Measurements from ENCODE around the gene FAM89A. TPM values are rescaled to one million over a fixed set of nuclear protein-coding genes. Genes with fewer than 3 reads are reported as not detected.

Gene FAM89A
- total and polyA plus RNA-seq, 2 of the 8 experiments (the other 6 are each of a cell fraction or from before 2014, with no cell fraction given), result 2.1 to 2.2 TPM

DNA sequence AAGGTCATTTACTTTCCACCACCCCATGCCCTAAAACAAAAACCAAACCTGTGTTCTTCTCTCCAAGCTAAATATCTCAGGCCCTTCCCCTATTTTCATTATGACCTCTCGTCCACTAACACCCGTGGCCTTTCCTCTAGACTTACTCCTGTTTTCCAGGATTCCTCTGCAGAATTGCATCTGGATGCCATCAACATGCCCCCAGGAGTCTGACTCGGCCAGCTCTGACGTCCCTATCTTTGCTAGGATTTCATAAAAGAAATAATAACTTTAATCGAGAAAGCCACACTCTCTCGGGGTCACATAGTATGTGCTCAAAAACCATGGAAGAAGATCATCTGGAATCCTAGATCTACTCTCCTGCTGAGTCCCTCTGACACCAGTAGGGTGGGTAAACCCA is 13.5 kb downstream of the FAM89A start:
- WGBS, 2 experiments (ENCODE audit: extremely low coverage in 1 of 2, insufficient coverage in 1 of 2, insufficient read length in 1 of 2, insufficient replicate concordance in 2 of 2, low coverage in 1 of 2, low lambda C conversion rate in 2 of 2, missing lambda C conversion rate in 1 of 2), result 89% methylated on average over 6 of the region's 6 CpGs; no CpG with 5 or more reads in 1 of the 2 experiments
- no peak overlapping the region for H2BK120ac ChIP-seq (replicated peaks; ENCODE audit: low read depth, low read length)
- no peak overlapping the region for H4K91ac ChIP-seq (replicated peaks; ENCODE audit: insufficient read length, low read length)
- H3K14ac ChIP-seq (ENCODE audit: insufficient read length), result no peak overlapping the region
- no peak overlapping the region for H3K4me2 ChIP-seq (ENCODE audit: insufficient read depth in 1 of 2, low read depth in 2 of 2, low read length in 2 of 2)
- H3K27me3 ChIP-seq (replicated peaks in 1 of 4; ENCODE audit: control insufficient read depth in 3 of 4, extremely low read depth in 1 of 4, insufficient read depth in 3 of 4, low read length in 3 of 4), result no peaks in the 10 kb centered on the region; a peak in 3 of 7 replicates
- no peak overlapping the region for H3K9ac ChIP-seq (replicated peaks in 1 of 4; ENCODE audit: extremely low read depth in 1 of 4, low read depth in 3 of 4, low read length in 3 of 4)
- H3K27ac ChIP-seq (ENCODE audit: low read depth, low read length), result no peak overlapping the region
- POLR2A ChIA-PET (ENCODE audit: partially characterized antibody), result no interaction called here
- no peak overlapping the region for H4K8ac ChIP-seq (ENCODE audit: extremely low read depth, insufficient read depth, low read length)
- no peaks in the 10 kb centered on the region; the same call in 1 of the 2 replicates for H3K23me2 ChIP-seq (ENCODE audit: low read depth, low read length)
- H3K79me1 ChIP-seq (ENCODE audit: low read depth, low read length), result no peaks in the 10 kb centered on the region
- no peak overlapping the region for H2BK15ac ChIP-seq (ENCODE audit: low read length)
- H2BK20ac ChIP-seq (ENCODE audit: low read length), result no peak overlapping the region
- H3K18ac ChIP-seq (ENCODE audit: extremely low read depth, low read length), result no peak overlapping the region
- no peaks in the 10 kb centered on the region for H3K4me1 ChIP-seq (replicated peaks in 1 of 4; ENCODE audit: control insufficient read depth in 3 of 4, insufficient read depth in 4 of 4, low read length in 3 of 4)
- H3K36me3 ChIP-seq (ENCODE audit: control insufficient read depth in 2 of 4, insufficient read depth in 4 of 4, low read length in 3 of 4), result no peaks in the 10 kb centered on the region
- no peak overlapping the region for H2AK5ac ChIP-seq (ENCODE audit: low read depth, low read length)
- no peak for DNase-seq (ENCODE audit: low read depth in 1 of 2, low spot score in 2 of 2)
- no peak overlapping the region for H3K4ac ChIP-seq (replicated peaks; ENCODE audit: insufficient read length, low read depth, low read length)
- no peaks in the 10 kb centered on the region for H3K9me3 ChIP-seq (ENCODE audit: insufficient read depth in 2 of 2, low read depth in 1 of 2, low read length in 1 of 2)
- no peak overlapping the region for H3K4me3 ChIP-seq (ENCODE audit: extremely low read depth in 1 of 4, insufficient read depth in 2 of 4, low read depth in 3 of 4, low read length in 4 of 4)
- H4K5ac ChIP-seq (ENCODE audit: insufficient read length, low read depth, low read length), result no peak overlapping the region
- no peaks in the 10 kb centered on the region for H4K20me1 ChIP-seq (replicated peaks in 1 of 2; ENCODE audit: control insufficient read depth in 1 of 2, insufficient read depth in 2 of 2, low read length in 2 of 2)
- no peaks in the 10 kb centered on the region for H3K79me2 ChIP-seq (ENCODE audit: control insufficient read depth in 1 of 2, insufficient read depth in 2 of 2, low read length in 2 of 2)
- no peak overlapping the region for H2AFZ ChIP-seq (ENCODE audit: low read length)
- no peak overlapping the region for H3K23ac ChIP-seq (ENCODE audit: insufficient read length)
- CTCF ChIA-PET (ENCODE audit: partially characterized antibody), result no interaction called here
- no peak for FAIRE-seq
- no peak overlapping the region for H3K56ac ChIP-seq (replicated peaks; ENCODE audit: insufficient read length, low read depth, low read length)
- no peak overlapping the region for H2BK12ac ChIP-seq (ENCODE audit: low read depth, low read length)
- H2BK5ac ChIP-seq (ENCODE audit: low read depth, low read length), result no peak overlapping the region
- TF ChIP-seq POU5F1 (IDR thresholded peaks at IDR 0.05; ENCODE audit: low read depth, low read length), result no peak
